H1 (cell line): ENCODE measurements around the gene CDK7. TPM values are rescaled to one million over a fixed set of nuclear protein-coding genes. Genes with fewer than 3 reads are reported as not detected.
"Not testable (repeated sequence)": the region's sequence is repeated elsewhere in the genome, so short reads cannot be mapped to it uniquely, and the experiment has no call there.

Source experiments
- CTCF ChIA-PET: fragments of 300-600 bp; sonication (Branson Sonifier 250); formaldehyde crosslinking; loops from one replicate; lab custom pipeline; 2021; ENCODE audit not compliant: partially characterized antibody; lab: Charles Lee
- POLR2A ChIA-PET: fragments of 300-600 bp; sonication (Branson Sonifier 250); formaldehyde crosslinking; loops from one replicate; lab custom pipeline; 2021; ENCODE audit warnings: inconsistent platforms; ENCODE audit not compliant: partially characterized antibody; lab: Charles Lee
- DNase-seq, 2 experiments: peaks; one replicate each; pipeline versions ENCODE4 v3.0.0 to v3.0.0-alpha.2; 2010 to 2022; ENCODE audit warnings: low spot score in 2 of 2, low read depth in 1 of 2, mixed read lengths in 1 of 2
- FAIRE-seq: peaks from 2 replicates; lab custom pipeline; 2011; peaks lifted over from hg19 to GRCh38; lab: Jason Lieb, UNC
- H2AFZ ChIP-seq: 2 replicates; pipeline ENCODE4 v1.8.1; 2012; ENCODE audit warnings: low read length, inconsistent platforms
- H2AK5ac ChIP-seq: 2 replicates; pipeline ENCODE4 v1.6.1; 2013; ENCODE audit warnings: low read depth, low read length
- H2BK120ac ChIP-seq: replicated peaks from 2 replicates; pipeline ENCODE3; 2013; ENCODE audit warnings: low read depth, low read length, inconsistent platforms
- H2BK12ac ChIP-seq: 2 replicates; pipeline ENCODE4 v1.6.1; 2013; ENCODE audit warnings: low read depth, low read length
- H2BK15ac ChIP-seq: 2 replicates; pipeline ENCODE4 v1.6.1; 2013; ENCODE audit warnings: low read length
- H2BK20ac ChIP-seq: 2 replicates; pipeline ENCODE4 v1.6.1; 2013; ENCODE audit warnings: low read length
- H2BK5ac ChIP-seq: 2 replicates; pipeline ENCODE4 v1.6.1; 2013; ENCODE audit warnings: low read depth, low read length
- H3K14ac ChIP-seq: 2 replicates; pipeline ENCODE4 v1.6.1; 2013; ENCODE audit warnings: inconsistent platforms; ENCODE audit not compliant: insufficient read length
- H3K18ac ChIP-seq: 2 replicates; pipeline ENCODE4 v1.6.1; 2013; ENCODE audit warnings: low read length; ENCODE audit errors: extremely low read depth
- H3K23ac ChIP-seq: 2 replicates; pipeline ENCODE4 v1.6.1; 2013; ENCODE audit warnings: inconsistent platforms; ENCODE audit not compliant: insufficient read length
- H3K23me2 ChIP-seq: 2 replicates; pipeline ENCODE4 v1.6.1; 2013; ENCODE audit warnings: low read depth, low read length
- H3K27ac ChIP-seq: 2 replicates; pipeline ENCODE4 v1.6.1; 2011; ENCODE audit warnings: low read depth, low read length, inconsistent platforms
- H3K27me3 ChIP-seq, 4 experiments: replicated peaks in 1 of 4; 1 replicate in 1 of 4; 2 replicates in 3 of 4; pipeline versions ENCODE4 v1.6.1 to v1.8.1; 2011 to 2013; ENCODE audit warnings: low read length in 3 of 4, mild to moderate bottlenecking in 3 of 4, inconsistent platforms in 2 of 4, mixed read lengths in 2 of 4, moderate library complexity in 1 of 4; ENCODE audit not compliant: control insufficient read depth in 3 of 4, insufficient read depth in 3 of 4; ENCODE audit errors: extremely low read depth in 1 of 4
- H3K36me3 ChIP-seq, 4 experiments: 2 replicates each; pipeline versions ENCODE4 v1.6.1 to v1.8.1; 2011 to 2013; ENCODE audit warnings: mild to moderate bottlenecking in 4 of 4, low read length in 3 of 4, moderate library complexity in 2 of 4, control low read depth in 1 of 4, inconsistent platforms in 1 of 4; ENCODE audit not compliant: insufficient read depth in 4 of 4, control insufficient read depth in 2 of 4
- H3K4ac ChIP-seq: replicated peaks from 2 replicates; pipeline ENCODE3; 2013; ENCODE audit warnings: low read length, low read depth, mixed read lengths, inconsistent platforms; ENCODE audit not compliant: insufficient read length
- H3K4me1 ChIP-seq, 4 experiments: replicated peaks in 1 of 4; 1 replicate in 1 of 4; 2 replicates in 3 of 4; pipeline versions ENCODE4 v1.6.1 to v1.8.1; 2011 to 2013; ENCODE audit warnings: low read length in 3 of 4, inconsistent platforms in 2 of 4, mixed read lengths in 1 of 4; ENCODE audit not compliant: insufficient read depth in 4 of 4, control insufficient read depth in 3 of 4
- H3K4me2 ChIP-seq, 2 experiments: 2 replicates each; pipeline versions ENCODE4 v1.6.1 to v1.8.1; 2011 to 2013; ENCODE audit warnings: low read depth in 2 of 2, low read length in 2 of 2, control low read depth in 1 of 2, inconsistent platforms in 1 of 2, mild to moderate bottlenecking in 1 of 2; ENCODE audit not compliant: insufficient read depth in 1 of 2
- H3K4me3 ChIP-seq, 4 experiments: fragments of 200-600, 300-600 bp in 1 of 4; sonication (generic), shearing (Covaris generic), sonication (Bioruptor Twin) in 1 of 4; 2 replicates each; pipeline versions ENCODE4 v1.5.1 to v1.8.1; 2011 to 2016; ENCODE audit warnings: low read length in 4 of 4, low read depth in 3 of 4, control low read depth in 2 of 4, inconsistent platforms in 2 of 4, mild to moderate bottlenecking in 2 of 4, mixed read lengths in 1 of 4, moderate library complexity in 1 of 4; ENCODE audit not compliant: insufficient read depth in 2 of 4; ENCODE audit errors: extremely low read depth in 1 of 4
- H3K56ac ChIP-seq: replicated peaks from 2 replicates; pipeline ENCODE3; 2013; ENCODE audit warnings: low read depth, mild to moderate bottlenecking, mixed read lengths, low read length, inconsistent platforms; ENCODE audit not compliant: insufficient read length
- H3K79me1 ChIP-seq: 2 replicates; pipeline ENCODE4 v1.6.1; 2013; ENCODE audit warnings: low read depth, low read length, control low read depth
- H3K79me2 ChIP-seq, 2 experiments: 2 replicates each; pipeline versions ENCODE4 v1.6.1 to v1.8.1; 2012 to 2013; ENCODE audit warnings: low read length in 2 of 2, mild to moderate bottlenecking in 2 of 2, inconsistent platforms in 1 of 2; ENCODE audit not compliant: insufficient read depth in 2 of 2, control insufficient read depth in 1 of 2
- H3K9ac ChIP-seq, 4 experiments: replicated peaks in 1 of 4; 1 replicate in 1 of 4; 2 replicates in 3 of 4; pipeline versions ENCODE4 v1.6.1 to v1.8.1; 2011 to 2013; ENCODE audit warnings: low read depth in 3 of 4, low read length in 3 of 4, control low read depth in 2 of 4, mild to moderate bottlenecking in 2 of 4, moderate library complexity in 2 of 4, inconsistent platforms in 1 of 4; ENCODE audit errors: extremely low read depth in 1 of 4
- H3K9me3 ChIP-seq, 2 experiments: 2 replicates each; pipeline versions ENCODE4 v1.6.1 to v1.8.1; 2012 to 2013; ENCODE audit warnings: mild to moderate bottlenecking in 2 of 2, moderate library complexity in 2 of 2, control low read depth in 1 of 2, inconsistent platforms in 1 of 2, low read depth in 1 of 2, low read length in 1 of 2, mixed read lengths in 1 of 2; ENCODE audit not compliant: insufficient read depth in 2 of 2
- H4K20me1 ChIP-seq, 2 experiments: replicated peaks in 1 of 2; 2 replicates each; pipeline versions ENCODE3 to v1.8.1; 2011 to 2013; ENCODE audit warnings: inconsistent platforms in 2 of 2, low read length in 2 of 2, mild to moderate bottlenecking in 1 of 2; ENCODE audit not compliant: insufficient read depth in 2 of 2, control insufficient read depth in 1 of 2
- H4K5ac ChIP-seq: 2 replicates; pipeline ENCODE4 v1.6.1; 2013; ENCODE audit warnings: low read length, low read depth, mixed read lengths, inconsistent platforms; ENCODE audit not compliant: insufficient read length
- H4K8ac ChIP-seq: 2 replicates; pipeline ENCODE4 v1.8.0; 2013; ENCODE audit warnings: mild to moderate bottlenecking, moderate library complexity, low read length, inconsistent platforms; ENCODE audit not compliant: insufficient read depth; ENCODE audit errors: extremely low read depth
- H4K91ac ChIP-seq: replicated peaks from 2 replicates; pipeline ENCODE3; 2013; ENCODE audit warnings: low read length, mixed read lengths, inconsistent platforms; ENCODE audit not compliant: insufficient read length
- WGBS, 2 experiments: shearing (Covaris generic) in 1 of 2; methylation state at CpG; one replicate each; pipeline versions ENCODE4 v1.1.6 to v1.1.7; 2013 to 2015; ENCODE audit warnings: low lambda C conversion rate in 2 of 2, mixed read lengths in 2 of 2, inconsistent platforms in 1 of 2, low coverage in 1 of 2, missing lambda C conversion rate in 1 of 2; ENCODE audit not compliant: insufficient replicate concordance in 2 of 2, insufficient coverage in 1 of 2, insufficient read length in 1 of 2; ENCODE audit errors: extremely low coverage in 1 of 2, missing lambda C conversion rate in 1 of 2; 5-methylcytosine and 5-hydroxymethylcytosine counted together
- polyA plus RNA-seq, 7 experiments: library from polyadenylated mRNA; depleted of rRNA in 3 of 7; stranded (reverse) in 5 of 7; unstranded in 2 of 7; fragments of >200 nt in 5 of 7; fragments of 200-250 nt in 2 of 7; gene quantifications; 1 replicate in 5 of 7; 2 replicates in 1 of 7; 4 replicates in 1 of 7; pipeline versions ENCODE4 v1.2.1 to v1.2.3, GENCODE V29; 2011 to 2013; ENCODE audit warnings: missing spikeins in 2 of 7, mixed read lengths in 2 of 7
- total RNA-seq: library from RNA; stranded (reverse); fragmentation: NEBNext Ultra II Directional; extraction: Animal tissue kit (Norgen Biotek cat#: 25700); gene quantifications from 2 replicates; pipeline ENCODE4 v1.2.1, GENCODE V29; 2021

Gene CDK7
- total and polyA plus RNA-seq, 2 of the 8 experiments (the other 6 are each of a cell fraction or from before 2014, with no cell fraction given), result 39.9 to 63.4 TPM

- H2BK12ac ChIP-seq, H4K5ac ChIP-seq, H3K27ac ChIP-seq, H3K9me3 ChIP-seq, H3K23me2 ChIP-seq, POLR2A ChIA-PET, H2BK120ac ChIP-seq, H4K91ac ChIP-seq, H4K8ac ChIP-seq, H3K56ac ChIP-seq, DNase-seq, FAIRE-seq, H2AFZ ChIP-seq, H2BK5ac ChIP-seq, H2BK20ac ChIP-seq, H3K4me2 ChIP-seq, H3K27me3 ChIP-seq, CTCF ChIA-PET, H3K4ac ChIP-seq, H4K20me1 ChIP-seq, H2BK15ac ChIP-seq, H3K23ac ChIP-seq, H3K4me1 ChIP-seq, H3K14ac ChIP-seq, H3K4me3 ChIP-seq, H3K18ac ChIP-seq, H3K9ac ChIP-seq, H2AK5ac ChIP-seq, H3K79me1 ChIP-seq, H3K36me3 ChIP-seq: not testable (repeated sequence)
- 92% methylated on average over 5 of the region's 9 CpGs; no CpG with 5 or more reads in 1 of the 2 experiments for WGBS, 2 experiments
- peaks cover 0 to 27% of the 10 kb centered on the region in 2 experiments; a peak in 3 of 4 replicates for H3K79me2 ChIP-seq
Observed at GRCh38 chr5:69220833-69221232, 13.9 kb upstream of the CDK7 start.
